ENCODE measurements around the gene LYRM2. TPM values are rescaled to one million over a fixed set of nuclear protein-coding genes. Genes with fewer than 3 reads are reported as not detected.

Gene LYRM2
- total and polyA plus RNA-seq, 2 of the 8 experiments (the other 6 are each of a cell fraction or from before 2014, with no cell fraction given): 7.3 to 25.7 TPM

DNA sequence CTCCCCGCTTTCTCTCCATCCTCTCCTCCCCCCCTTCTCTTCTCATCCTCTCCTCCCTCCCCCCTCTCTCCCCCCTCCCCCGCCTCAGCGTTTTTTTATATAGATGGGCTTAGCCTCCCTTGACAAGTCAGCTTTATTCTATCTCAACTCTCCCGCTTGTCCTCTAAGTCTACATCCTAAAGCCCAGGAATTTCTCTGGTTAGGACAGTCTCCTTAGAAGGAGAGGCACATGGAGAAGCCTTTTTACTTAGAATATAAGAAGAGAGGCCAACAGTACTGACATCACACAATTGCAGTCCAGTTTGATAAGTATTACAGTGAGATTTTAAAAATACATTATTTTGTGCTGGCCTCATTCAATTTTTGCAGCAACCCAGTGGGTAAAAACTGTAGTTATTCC lies 83.5 kb downstream of the LYRM2 start (continued):
- TF ChIP-seq KDM5A (IDR thresholded peaks at IDR 0.05; ENCODE audit: low read length) (no peak), EZH2 (IDR thresholded peaks at IDR 0.05; ENCODE audit: low read depth, low read length, severe bottlenecking) (no peak), RFX5 (IDR thresholded peaks at IDR 0.05; ENCODE audit: borderline replicate concordance, low read depth, low read length) (no peak), CBX8 (IDR thresholded peaks at IDR 0.05; ENCODE audit: borderline replicate concordance, low read depth, low read length) (no peak)
